AG04449 (cell line): Measurements from ENCODE around the gene PDE6A.

Experiments used
- CTCF ChIA-PET: fragments of 350-600 bp; formaldehyde crosslinking; extraction: SDS; loops from one replicate; lab custom pipeline; 2021; ENCODE audit warnings: antibody characterized with exemption; lab: Yijun Ruan, JAX
- POLR2A ChIA-PET: fragments of 400-600, 350-600 bp; formaldehyde crosslinking; extraction: SDS; loops from one replicate; lab custom pipeline; 2020; ENCODE audit warnings: antibody characterized with exemption, inconsistent platforms; lab: Yijun Ruan, JAX
- DNase-seq: peaks from one replicate; pipeline ENCODE4 v3.0.0-alpha.2; 2010; ENCODE audit warnings: low read depth, low spot score
- H3K4me3 ChIP-seq: 2 replicates; pipeline ENCODE4 v1.5.1; 2011; ENCODE audit warnings: low read depth, mild to moderate bottlenecking, control low read depth, low read length
- TF ChIP-seq, protein P1 (sequence below): IDR thresholded peaks from one replicate; pipeline ENCODE4 v1.5.1; 2011; ENCODE audit warnings: mild to moderate bottlenecking, moderate library complexity, low read length, control low read depth, inconsistent platforms; ENCODE audit not compliant: insufficient read depth; ENCODE audit errors: missing control alignments

PDE6A gene

DNA sequence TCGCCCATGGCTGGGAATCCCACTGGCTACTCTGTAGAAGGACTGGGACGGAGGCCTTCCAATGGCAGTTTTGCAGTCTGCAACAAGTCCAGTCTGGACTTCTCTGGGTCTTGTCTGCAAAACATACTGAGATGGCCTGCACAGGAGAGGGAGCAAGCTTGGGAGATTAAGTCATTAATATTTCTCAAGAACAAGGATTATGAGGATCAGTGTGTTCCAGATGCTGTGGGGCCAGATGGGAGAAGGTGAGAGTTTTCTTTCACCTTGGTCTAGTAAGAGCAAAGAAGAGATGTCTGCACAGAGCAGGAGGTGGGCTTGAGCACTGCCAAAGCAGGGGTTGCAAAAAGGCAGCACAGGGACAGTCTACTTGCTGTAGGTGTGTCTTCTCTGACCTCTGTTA, at the start of gene PDE6A:
Gene PDE6A, minus strand, starts transcription at position 128 of the 400 bp plus-strand sequence. Its CDS starts 120 bp downstream, at position 8.
- H3K4me3 ChIP-seq: no peak within 1 kb of the TSS
- ChIA-PET POLR2A (no interaction called here), CTCF (interaction anchor here (0.6 to 1.7 kb wide), 2 partner anchors 14 to 65 kb away, joined by 3 to 6 read pairs; no protein-coding TSS in a partner anchor)
- TF ChIP-seq, protein P1, sequence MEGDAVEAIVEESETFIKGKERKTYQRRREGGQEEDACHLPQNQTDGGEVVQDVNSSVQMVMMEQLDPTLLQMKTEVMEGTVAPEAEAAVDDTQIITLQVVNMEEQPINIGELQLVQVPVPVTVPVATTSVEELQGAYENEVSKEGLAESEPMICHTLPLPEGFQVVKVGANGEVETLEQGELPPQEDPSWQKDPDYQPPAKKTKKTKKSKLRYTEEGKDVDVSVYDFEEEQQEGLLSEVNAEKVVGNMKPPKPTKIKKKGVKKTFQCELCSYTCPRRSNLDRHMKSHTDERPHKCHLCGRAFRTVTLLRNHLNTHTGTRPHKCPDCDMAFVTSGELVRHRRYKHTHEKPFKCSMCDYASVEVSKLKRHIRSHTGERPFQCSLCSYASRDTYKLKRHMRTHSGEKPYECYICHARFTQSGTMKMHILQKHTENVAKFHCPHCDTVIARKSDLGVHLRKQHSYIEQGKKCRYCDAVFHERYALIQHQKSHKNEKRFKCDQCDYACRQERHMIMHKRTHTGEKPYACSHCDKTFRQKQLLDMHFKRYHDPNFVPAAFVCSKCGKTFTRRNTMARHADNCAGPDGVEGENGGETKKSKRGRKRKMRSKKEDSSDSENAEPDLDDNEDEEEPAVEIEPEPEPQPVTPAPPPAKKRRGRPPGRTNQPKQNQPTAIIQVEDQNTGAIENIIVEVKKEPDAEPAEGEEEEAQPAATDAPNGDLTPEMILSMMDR: no peak
- DNase-seq: no peak

GRCh38 chr5:149993471-149993870, 48.9 kb upstream of the PDE6A start:
- H3K4me3 ChIP-seq: no peak overlapping the region
- POLR2A ChIA-PET: no interaction called here
- no peak for DNase-seq
- TF ChIP-seq, protein P1: no peak
- CTCF ChIA-PET: interaction anchor here (0.7 to 5.3 kb wide), 11 partner anchors 11 to 224 kb away, joined by 3 to 610 read pairs (median 25); partner anchors contain the start of gene SLC26A2

- H3K4me3 ChIP-seq: no peak overlapping the region
- ChIA-PET CTCF (interaction anchor here (0.6 to 5.3 kb wide), 51 partner anchors 8 to 638 kb away, joined by 3 to 610 read pairs (median 5); partner anchors contain the start of genes HMGXB3, SLC26A2 and TIGD6), POLR2A (no interaction called here)
- TF ChIP-seq, protein P1: peak; percentile 83
- DNase-seq: no peak
These were observed 46.2 kb upstream of the PDE6A start for GRCh38 chr5:149990518-149991376.

GRCh38 chr5:149988126-149988525, 43.5 kb upstream of the PDE6A start:
- ChIA-PET CTCF (interaction anchor here (2.2 to 4.7 kb wide), 4 partner anchors 28 to 154 kb away, joined by 5 to 74 read pairs (median 20); partner anchors contain the start of gene SLC26A2), POLR2A (no interaction called here)
- DNase-seq: no peak
- TF ChIP-seq, protein P1: no peak
- no peak overlapping the region for H3K4me3 ChIP-seq

- DNase-seq: no peak
- no peak overlapping the region for H3K4me3 ChIP-seq
- ChIA-PET POLR2A (no interaction called here), CTCF (interaction anchor here (1.0 to 6.8 kb wide), 7 partner anchors 9 to 155 kb away, joined by 3 to 61 read pairs (median 5); no protein-coding TSS in a partner anchor)
- TF ChIP-seq, protein P1: no peak
These were observed 37.9 kb upstream of the PDE6A start for GRCh38 chr5:149982505-149982904.

DNA sequence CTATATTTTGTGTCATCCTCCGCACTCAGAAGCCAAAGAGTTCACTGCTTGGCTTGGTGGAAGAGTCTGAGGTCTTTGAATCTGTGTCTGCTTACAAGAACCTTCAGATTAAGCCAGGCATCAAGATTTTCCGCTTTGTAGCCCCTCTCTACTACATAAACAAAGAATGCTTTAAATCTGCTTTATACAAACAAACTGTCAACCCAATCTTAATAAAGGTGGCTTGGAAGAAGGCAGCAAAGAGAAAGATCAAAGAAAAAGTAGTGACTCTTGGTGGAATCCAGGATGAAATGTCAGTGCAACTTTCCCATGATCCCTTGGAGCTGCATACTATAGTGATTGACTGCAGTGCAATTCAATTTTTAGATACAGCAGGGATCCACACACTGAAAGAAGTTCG, 36.6 kb upstream of the PDE6A start:
- TF ChIP-seq, protein P1: no peak
- ChIA-PET POLR2A (no interaction called here), CTCF (interaction anchor here (0.8 to 6.8 kb wide), 5 partner anchors 10 to 153 kb away, joined by 3 to 61 read pairs (median 33); no protein-coding TSS in a partner anchor)
- DNase-seq: no peak
- H3K4me3 ChIP-seq: no peak overlapping the region
